GM12878 (cell line): ENCODE measurements around the gene TNP2. TPM values are rescaled to one million over a fixed set of nuclear protein-coding genes. Genes with fewer than 3 reads are reported as not detected.

ENCODE experiments used
- BMI1 ChIP-seq: fragments of 450-650 bp; IDR thresholded peaks from 2 replicates; pipeline ENCODE4 v1.6.1; 2016; ENCODE audit warnings: mild to moderate bottlenecking, moderate library complexity, borderline replicate concordance
- CEBPB ChIP-seq, 2 experiments: fragments of 150-350 bp in 1 of 2; IDR thresholded peaks; 2 replicates each; pipeline ENCODE4 v1.6.1; 2012 to 2014; ENCODE audit warnings: low read depth in 2 of 2, low read length in 2 of 2, borderline replicate concordance in 1 of 2, inconsistent platforms in 1 of 2
- EP300 ChIP-seq, 2 experiments: fragments of 150-350 bp in 1 of 2; IDR thresholded peaks; 2 replicates each; pipeline ENCODE4 v1.6.1; 2011 to 2012; ENCODE audit warnings: low read depth in 2 of 2, low read length in 2 of 2, borderline replicate concordance in 1 of 2, improper control_type of control experiment in 1 of 2, inconsistent platforms in 1 of 2; ENCODE audit not compliant: control insufficient read depth in 1 of 2
- ESRRA ChIP-seq: IDR thresholded peaks from 2 replicates; pipeline ENCODE4 v1.6.1; 2012; ENCODE audit warnings: mild to moderate bottlenecking, low read length, improper control_type of control experiment
- HCFC1 ChIP-seq: fragments of 150-350 bp; IDR thresholded peaks from 2 replicates; pipeline ENCODE4 v1.6.1; 2014; ENCODE audit warnings: low read length
- HDGF ChIP-seq: fragments of 450-650 bp; IDR thresholded peaks from 2 replicates; pipeline ENCODE4 v1.6.1; 2016; ENCODE audit warnings: antibody characterized with exemption
- LARP7 ChIP-seq: fragments of 450-650 bp; IDR thresholded peaks from 2 replicates; pipeline ENCODE4 v1.6.1; 2017; ENCODE audit warnings: mild to moderate bottlenecking
- MEF2A ChIP-seq: IDR thresholded peaks from 2 replicates; pipeline ENCODE4 v1.6.1; 2011; ENCODE audit warnings: low read depth, mild to moderate bottlenecking, low read length, moderate library complexity; ENCODE audit not compliant: insufficient read depth
- NBN ChIP-seq: fragments of 450-650 bp; IDR thresholded peaks from 2 replicates; pipeline ENCODE4 v1.6.1; 2016
- NFIC ChIP-seq: IDR thresholded peaks from 2 replicates; pipeline ENCODE4 v1.6.1; 2012; ENCODE audit warnings: low read depth, mild to moderate bottlenecking, inconsistent platforms, low read length, moderate library complexity
- NFYA ChIP-seq: IDR thresholded peaks from 2 replicates; pipeline ENCODE4 v1.6.1; 2011; ENCODE audit warnings: low read depth, mild to moderate bottlenecking, low read length, improper control_type of control experiment, borderline replicate concordance
- NRF1 ChIP-seq: conservative IDR thresholded peaks from 2 replicates; pipeline ENCODE4 v1.6.1; 2011; ENCODE audit warnings: mild to moderate bottlenecking, low read depth, low read length, improper control_type of control experiment
- POLR2A ChIP-seq: IDR thresholded peaks from 2 replicates; pipeline ENCODE4 v1.6.1; 2011; ENCODE audit warnings: low read depth, mild to moderate bottlenecking, low read length
- RCOR1 ChIP-seq: conservative IDR thresholded peaks from 2 replicates; pipeline ENCODE4 v1.6.1; 2012; ENCODE audit warnings: low read depth, low read length, improper control_type of control experiment
- RFX5 ChIP-seq: IDR thresholded peaks from 2 replicates; pipeline ENCODE4 v1.6.1; 2011; ENCODE audit warnings: low read depth, low read length, improper control_type of control experiment
- SMAD1 ChIP-seq: fragments of 450-650 bp; IDR thresholded peaks from 2 replicates; pipeline ENCODE4 v1.6.1; 2018; ENCODE audit warnings: mild to moderate bottlenecking, low read depth; ENCODE audit not compliant: partially characterized antibody
- SMC3 ChIP-seq: IDR thresholded peaks from 2 replicates; pipeline ENCODE4 v1.6.1; 2011; ENCODE audit warnings: low read length, improper control_type of control experiment, borderline replicate concordance
- SPI1 ChIP-seq: IDR thresholded peaks from 2 replicates; pipeline ENCODE4 v1.6.1; 2011; ENCODE audit warnings: low read depth, mild to moderate bottlenecking, low read length, moderate library complexity, borderline replicate concordance; ENCODE audit not compliant: insufficient read depth
- TAF1 ChIP-seq: IDR thresholded peaks from 2 replicates; pipeline ENCODE4 v1.6.1; 2011; ENCODE audit warnings: mild to moderate bottlenecking, low read depth, low read length, borderline replicate concordance
- TCF3 ChIP-seq: IDR thresholded peaks from 2 replicates; pipeline ENCODE4 v1.6.1; 2012; ENCODE audit warnings: low read depth, mild to moderate bottlenecking, low read length, borderline replicate concordance; ENCODE audit not compliant: insufficient read depth
- ZNF622 ChIP-seq: fragments of 450-650 bp; IDR thresholded peaks from 2 replicates; pipeline ENCODE4 v1.6.1; 2017; ENCODE audit warnings: mild to moderate bottlenecking, inconsistent platforms
- polyA plus RNA-seq, 11 experiments: library from polyadenylated mRNA; depleted of rRNA in 4 of 11; unstranded in 6 of 11; stranded (reverse) in 5 of 11; fragments of >200 nt; fragmentation: Nextera tagmentation in 4 of 11; fragmentation: Illumina TruSeq in 1 of 11; extraction: Ambion mirVana in 4 of 11; extraction: Trizol in 1 of 11; gene quantifications; 1 replicate in 1 of 11; 2 replicates in 10 of 11; pipeline versions ENCODE4 v1.2.1 to v1.2.3, GENCODE V29; 2011 to 2016; ENCODE audit warnings: inconsistent platforms in 2 of 11, missing spikeins in 2 of 11, low read depth in 1 of 11
- total RNA-seq, 4 experiments: library from RNA; depleted of rRNA in 3 of 4; stranded (reverse); fragments of >200 nt in 3 of 4; fragmentation: Illumina TruSeq in 1 of 4; extraction: Trizol in 1 of 4; gene quantifications; 2 replicates each; pipeline versions ENCODE4 v1.2.1 to v1.2.3, GENCODE V29; 2013 to 2021
- TF ChIP-seq, protein P1 (sequence below): IDR thresholded peaks from 2 replicates; pipeline ENCODE4 v1.6.1; 2012; ENCODE audit warnings: low read depth, low read length, improper control_type of control experiment
- TF ChIP-seq, protein P2 (sequence below): IDR thresholded peaks from 2 replicates; pipeline ENCODE4 v1.6.1; 2012; ENCODE audit warnings: mild to moderate bottlenecking, low read depth, low read length
- TF ChIP-seq, protein P3 (sequence below): fragments of 450-650 bp; IDR thresholded peaks from 2 replicates; pipeline ENCODE4 v1.6.1; 2018; ENCODE audit warnings: borderline replicate concordance, mild to moderate bottlenecking; ENCODE audit not compliant: partially characterized antibody

The TNP2 gene
- total and polyA plus RNA-seq, 10 of the 15 experiments (the other 5 are each of a cell fraction or from before 2014, with no cell fraction given): not detected

- TF ChIP-seq, protein P1, sequence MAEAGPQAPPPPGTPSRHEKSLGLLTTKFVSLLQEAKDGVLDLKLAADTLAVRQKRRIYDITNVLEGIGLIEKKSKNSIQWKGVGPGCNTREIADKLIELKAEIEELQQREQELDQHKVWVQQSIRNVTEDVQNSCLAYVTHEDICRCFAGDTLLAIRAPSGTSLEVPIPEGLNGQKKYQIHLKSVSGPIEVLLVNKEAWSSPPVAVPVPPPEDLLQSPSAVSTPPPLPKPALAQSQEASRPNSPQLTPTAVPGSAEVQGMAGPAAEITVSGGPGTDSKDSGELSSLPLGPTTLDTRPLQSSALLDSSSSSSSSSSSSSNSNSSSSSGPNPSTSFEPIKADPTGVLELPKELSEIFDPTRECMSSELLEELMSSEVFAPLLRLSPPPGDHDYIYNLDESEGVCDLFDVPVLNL: no peak
- TF ChIP-seq TAF1 (no peak), NFIC (no peak; the same call in 1 of the 2 replicates), ZNF622 (no peak), NRF1 (no peak), HCFC1 (no peak), LARP7 (peak; percentile 45; the same call in 1 of the 2 replicates), RFX5 (no peak), CEBPB (IDR thresholded peaks at IDR 0.05; ENCODE audit: borderline replicate concordance in 1 of 2, low read depth in 2 of 2, low read length in 2 of 2) (no peak), ESRRA (no peak), SMAD1 (no peak), TCF3 (0 out of 2 replicates have a peak, but pooled peaks have one; percentile 53), NBN (peak; percentile 47; the same call in 1 of the 2 replicates), MEF2A (0 out of 2 replicates have a peak, but pooled peaks have one; percentile 22), BMI1 (no peak), SPI1 (peak; percentile 31; the same call in 1 of the 2 replicates), SMC3 (no peak), EP300 (IDR thresholded peaks at IDR 0.05; ENCODE audit: borderline replicate concordance in 1 of 2, control insufficient read depth in 1 of 2, low read depth in 2 of 2, low read length in 2 of 2) (peak in 1 of 2 experiments; percentile 52; a peak in 1 of 4 replicates), RCOR1 (no peak), HDGF (0 out of 2 replicates have a peak, but pooled peaks have one; percentile 52), POLR2A (peak; percentile 79; the same call in 1 of the 2 replicates), NFYA (no peak)
- TF ChIP-seq, protein P2, sequence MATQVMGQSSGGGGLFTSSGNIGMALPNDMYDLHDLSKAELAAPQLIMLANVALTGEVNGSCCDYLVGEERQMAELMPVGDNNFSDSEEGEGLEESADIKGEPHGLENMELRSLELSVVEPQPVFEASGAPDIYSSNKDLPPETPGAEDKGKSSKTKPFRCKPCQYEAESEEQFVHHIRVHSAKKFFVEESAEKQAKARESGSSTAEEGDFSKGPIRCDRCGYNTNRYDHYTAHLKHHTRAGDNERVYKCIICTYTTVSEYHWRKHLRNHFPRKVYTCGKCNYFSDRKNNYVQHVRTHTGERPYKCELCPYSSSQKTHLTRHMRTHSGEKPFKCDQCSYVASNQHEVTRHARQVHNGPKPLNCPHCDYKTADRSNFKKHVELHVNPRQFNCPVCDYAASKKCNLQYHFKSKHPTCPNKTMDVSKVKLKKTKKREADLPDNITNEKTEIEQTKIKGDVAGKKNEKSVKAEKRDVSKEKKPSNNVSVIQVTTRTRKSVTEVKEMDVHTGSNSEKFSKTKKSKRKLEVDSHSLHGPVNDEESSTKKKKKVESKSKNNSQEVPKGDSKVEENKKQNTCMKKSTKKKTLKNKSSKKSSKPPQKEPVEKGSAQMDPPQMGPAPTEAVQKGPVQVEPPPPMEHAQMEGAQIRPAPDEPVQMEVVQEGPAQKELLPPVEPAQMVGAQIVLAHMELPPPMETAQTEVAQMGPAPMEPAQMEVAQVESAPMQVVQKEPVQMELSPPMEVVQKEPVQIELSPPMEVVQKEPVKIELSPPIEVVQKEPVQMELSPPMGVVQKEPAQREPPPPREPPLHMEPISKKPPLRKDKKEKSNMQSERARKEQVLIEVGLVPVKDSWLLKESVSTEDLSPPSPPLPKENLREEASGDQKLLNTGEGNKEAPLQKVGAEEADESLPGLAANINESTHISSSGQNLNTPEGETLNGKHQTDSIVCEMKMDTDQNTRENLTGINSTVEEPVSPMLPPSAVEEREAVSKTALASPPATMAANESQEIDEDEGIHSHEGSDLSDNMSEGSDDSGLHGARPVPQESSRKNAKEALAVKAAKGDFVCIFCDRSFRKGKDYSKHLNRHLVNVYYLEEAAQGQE: no peak
- TF ChIP-seq, protein P3, sequence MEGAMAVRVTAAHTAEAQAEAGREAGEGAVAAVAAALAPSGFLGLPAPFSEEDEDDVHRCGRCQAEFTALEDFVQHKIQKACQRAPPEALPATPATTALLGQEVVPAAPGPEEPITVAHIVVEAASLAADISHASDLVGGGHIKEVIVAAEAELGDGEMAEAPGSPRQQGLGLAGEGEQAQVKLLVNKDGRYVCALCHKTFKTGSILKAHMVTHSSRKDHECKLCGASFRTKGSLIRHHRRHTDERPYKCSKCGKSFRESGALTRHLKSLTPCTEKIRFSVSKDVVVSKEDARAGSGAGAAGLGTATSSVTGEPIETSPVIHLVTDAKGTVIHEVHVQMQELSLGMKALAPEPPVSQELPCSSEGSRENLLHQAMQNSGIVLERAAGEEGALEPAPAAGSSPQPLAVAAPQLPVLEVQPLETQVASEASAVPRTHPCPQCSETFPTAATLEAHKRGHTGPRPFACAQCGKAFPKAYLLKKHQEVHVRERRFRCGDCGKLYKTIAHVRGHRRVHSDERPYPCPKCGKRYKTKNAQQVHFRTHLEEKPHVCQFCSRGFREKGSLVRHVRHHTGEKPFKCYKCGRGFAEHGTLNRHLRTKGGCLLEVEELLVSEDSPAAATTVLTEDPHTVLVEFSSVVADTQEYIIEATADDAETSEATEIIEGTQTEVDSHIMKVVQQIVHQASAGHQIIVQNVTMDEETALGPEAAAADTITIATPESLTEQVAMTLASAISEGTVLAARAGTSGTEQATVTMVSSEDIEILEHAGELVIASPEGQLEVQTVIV: no peak
Observed at GRCh38 chr16:11232852-11233726, 36.0 kb downstream of the TNP2 start (continued).
